Kidney (tissue), 14 donors: Measurements from ENCODE around the gene MTPN. TPM values are rescaled to one million over a fixed set of nuclear protein-coding genes. Genes with fewer than 3 reads are reported as not detected.

Experiments used
- DNase-seq, 5 donors: peaks; one replicate each; pipeline ENCODE4 v3.0.0-alpha.2; 2013 to 2020
- FAIRE-seq: peaks from 2 replicates; lab custom pipeline; 2012; peaks lifted over from hg19 to GRCh38; lab: Jason Lieb, UNC
- H3K27ac ChIP-seq, 2 donors: one replicate each; pipeline ENCODE4 v1.7.0; 2013; ENCODE audit warnings: low read depth in 2 of 2, low read length in 2 of 2, inconsistent platforms in 1 of 2
- H3K27me3 ChIP-seq: one replicate; pipeline ENCODE4 v1.7.1; 2013; ENCODE audit warnings: low read length, inconsistent platforms; ENCODE audit not compliant: control insufficient read depth, insufficient read depth
- H3K36me3 ChIP-seq, 3 donors: one replicate each; pipeline versions ENCODE4 v1.7.0 to v1.7.1; 2013; ENCODE audit warnings: low read length in 3 of 3, control low read depth in 1 of 3, inconsistent platforms in 1 of 3; ENCODE audit not compliant: insufficient read depth in 3 of 3, control insufficient read depth in 2 of 3
- H3K4me1 ChIP-seq, 3 donors: one replicate each; pipeline versions ENCODE4 v1.7.0 to v1.7.1; 2013; ENCODE audit warnings: low read length in 3 of 3, inconsistent platforms in 1 of 3, low read depth in 1 of 3; ENCODE audit not compliant: control insufficient read depth in 2 of 3, insufficient read depth in 2 of 3
- H3K4me3 ChIP-seq, 3 donors: one replicate each; pipeline versions ENCODE4 v1.7.0 to v1.8.1; 2013; ENCODE audit warnings: low read length in 3 of 3, control low read depth in 1 of 3, inconsistent platforms in 1 of 3
- H3K9ac ChIP-seq, 3 donors: one replicate each; pipeline versions ENCODE4 v1.7.0 to v1.7.1; 2013; ENCODE audit warnings: low read length in 3 of 3, control low read depth in 1 of 3, inconsistent platforms in 1 of 3
- H3K9me3 ChIP-seq, 3 donors: one replicate each; pipeline versions ENCODE4 v1.7.0 to v1.7.1; 2013; ENCODE audit warnings: low read length in 3 of 3, control low read depth in 1 of 3, inconsistent platforms in 1 of 3; ENCODE audit not compliant: control insufficient read depth in 2 of 3, insufficient read depth in 1 of 3
- CTCF ChIP-seq: IDR thresholded peaks from 3 replicates; pipeline ENCODE4 v1.5.1; 2012; ENCODE audit warnings: mild to moderate bottlenecking, moderate library complexity, borderline replicate concordance; ENCODE audit not compliant: insufficient read depth; ENCODE audit errors: extremely low read depth
- intact Hi-C: fragments of 100-400 bp; cut with DNase I; formaldehyde crosslinking; loops from one replicate; pipeline ENCODE4 v1.11.1; 2022
- polyA plus RNA-seq: library from polyadenylated mRNA; stranded (reverse); fragments of 350-450 nt; fragmentation: Illumina TruSeq; extraction: RNeasy Lipid Tissue Mini Kit (QIAGEN cat#74804); gene quantifications from one replicate; pipeline ENCODE4 v1.2.3, GENCODE V29; 2014; ENCODE audit warnings: low read depth, low replicate concordance; ENCODE audit not compliant: insufficient read depth
- total RNA-seq: library from RNA; stranded (reverse); fragmentation: NEBNext Ultra II Directional; extraction: Animal tissue kit (Norgen Biotek cat#: 25700); gene quantifications from one replicate; pipeline ENCODE4 v1.2.1, GENCODE V29; 2021
- donor health status: control.
- donor health status: control.
- donor health status: control.
- donor health status: control.
- donor health status: control.
- donor health status: DM: yes; HTN: yes; CAD: no.
- donor health status: Normal renal cell carcinoma (clear cell type).

Gene MTPN
- total and polyA plus RNA-seq, 2 donors from 2014 or later: 43.1 to 101 TPM

GRCh38 chr7:135964274-135964673 is 12.9 kb downstream of the MTPN start:
- peaks cover 0 to 2% (median 0%) of the 10 kb centered on the region in 3 donors for H3K4me1 ChIP-seq

GRCh38 chr7:135962802-135963201 is 14.4 kb downstream of the MTPN start:
- H3K27me3 ChIP-seq: no peaks in the 10 kb centered on the region
- no peaks in the 10 kb centered on the region for H3K9me3 ChIP-seq
- H3K36me3 ChIP-seq: no peaks in the 10 kb centered on the region
- no peak overlapping the region for H3K4me3 ChIP-seq
- no peak overlapping the region for H3K9ac ChIP-seq
- intact Hi-C loops: no loop called here
- peaks cover 0 to 2% (median 0%) of the 10 kb centered on the region in 3 donors for H3K4me1 ChIP-seq
- no peak for DNase-seq
- no peak for TF ChIP-seq CTCF
- FAIRE-seq: no peak
- no peak overlapping the region for H3K27ac ChIP-seq

More at GRCh38 chr7:135964274-135964673, 12.9 kb downstream of the MTPN start:
- Histone ChIP-seq H3K36me3 (no peaks in the 10 kb centered on the region), H3K4me3 (no peak overlapping the region), H3K9me3 (no peaks in the 10 kb centered on the region), H3K27ac (no peak overlapping the region), H3K27me3 (no peaks in the 10 kb centered on the region), H3K9ac (no peak overlapping the region)
- DNase-seq: no peak
- no peak for TF ChIP-seq CTCF
- intact Hi-C loops: no loop called here
- FAIRE-seq: no peak

DNA sequence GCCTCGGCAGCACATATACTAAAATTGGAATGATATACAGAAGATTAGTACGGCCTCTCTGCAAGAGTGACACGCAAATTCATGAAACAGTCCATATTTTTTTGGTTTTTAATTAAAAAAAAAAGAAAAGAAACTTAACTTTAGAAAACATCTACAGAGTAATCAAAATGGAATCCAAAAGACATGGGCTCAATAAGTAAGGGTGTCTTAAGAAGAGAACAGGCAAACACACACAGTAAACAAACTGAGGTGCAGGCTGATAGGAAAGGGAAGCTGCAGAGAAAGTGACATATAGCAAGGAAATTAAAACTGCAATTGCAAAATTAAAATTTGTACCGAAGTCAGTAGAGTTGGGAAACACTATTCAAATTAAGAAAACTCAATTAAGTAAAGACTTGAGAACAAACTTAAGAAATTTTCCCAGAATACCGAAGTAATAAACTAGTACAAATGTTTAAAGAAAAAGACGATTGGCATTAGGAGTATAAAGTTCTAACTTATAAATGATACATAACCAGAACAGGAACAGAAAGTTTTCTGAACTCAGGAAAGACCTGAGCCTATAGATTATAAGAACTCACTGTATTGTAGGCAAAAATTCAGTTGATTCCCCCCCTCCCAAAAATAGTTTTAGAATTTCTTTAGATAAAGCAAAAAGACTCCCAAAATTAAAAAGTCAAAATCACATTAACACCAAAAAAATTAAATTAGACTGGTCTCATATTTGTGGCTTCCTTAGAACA is 16.3 kb downstream of the MTPN start:
- TF ChIP-seq CTCF: no peak
- FAIRE-seq (no peak), DNase-seq (no peak)
- Histone ChIP-seq H3K27ac (no peak overlapping the region), H3K9me3 (no peaks in the 10 kb centered on the region), H3K4me3 (no peak overlapping the region), H3K9ac (no peak overlapping the region), H3K36me3 (no peaks in the 10 kb centered on the region), H3K27me3 (no peaks in the 10 kb centered on the region), H3K4me1 (no peaks in the 10 kb centered on the region)
- intact Hi-C loops: no loop called here
